Endothelial cell of umbilical vein (primary cell): ENCODE data around the gene GRM2. TPM values are rescaled to one million over a fixed set of nuclear protein-coding genes. Genes with fewer than 3 reads are reported as not detected.

ENCODE experiments used
- BruUV-seq: library from RNA; stranded (reverse); fragments of 400-500 nt; replicated peaks from 2 replicates; lab custom pipeline; 2021; lab: Mats Ljungman, UMichigan
- CTCF ChIA-PET: fragments of 300-600, 350-600 bp; sonication (Branson Sonifier 250); formaldehyde crosslinking; loops from one replicate; lab custom pipeline; 2021; ENCODE audit warnings: antibody characterized with exemption, inconsistent platforms; lab: Charles Lee
- POLR2A ChIA-PET: fragments of 300-600, 350-600 bp; sonication (Branson Sonifier 250); formaldehyde crosslinking; loops from one replicate; lab custom pipeline; 2021; ENCODE audit warnings: antibody characterized with exemption, inconsistent platforms; lab: Charles Lee
- DNase-seq: peaks from one replicate; pipeline ENCODE4 v3.0.0-alpha.2; 2011; ENCODE audit warnings: low read depth, low spot score
- FAIRE-seq: peaks from 2 replicates; lab custom pipeline; 2011; peaks lifted over from hg19 to GRCh38; lab: Jason Lieb, UNC
- H2AFZ ChIP-seq: 2 replicates; pipeline ENCODE4 v1.6.0; 2012; ENCODE audit warnings: low read depth, low read length, control low read depth, inconsistent platforms
- H3K27ac ChIP-seq: 2 replicates; pipeline ENCODE4 v1.5.1; 2011; ENCODE audit warnings: low read depth, mild to moderate bottlenecking, control low read depth, low read length, moderate library complexity; ENCODE audit not compliant: insufficient read depth
- H3K27me3 ChIP-seq, 2 experiments: 2 replicates each; pipeline versions ENCODE4 v1.6.0 to v1.6.1; 2011; ENCODE audit warnings: low read length in 2 of 2, mixed read lengths in 1 of 2; ENCODE audit not compliant: control insufficient read depth in 2 of 2, insufficient read depth in 2 of 2
- H3K36me3 ChIP-seq, 2 experiments: 2 replicates in 1 of 2; 3 replicates in 1 of 2; pipeline ENCODE4 v1.5.1; 2011; ENCODE audit warnings: low read length in 2 of 2, mild to moderate bottlenecking in 1 of 2, moderate library complexity in 1 of 2; ENCODE audit not compliant: control insufficient read depth in 2 of 2, insufficient read depth in 2 of 2; ENCODE audit errors: extremely low read depth in 1 of 2
- H3K4me1 ChIP-seq: 3 replicates; pipeline ENCODE4 v1.5.1; 2011; ENCODE audit warnings: mild to moderate bottlenecking, low read length; ENCODE audit not compliant: control insufficient read depth, insufficient read depth; ENCODE audit errors: extremely low read depth
- H3K4me2 ChIP-seq: 2 replicates; pipeline ENCODE4 v1.6.1; 2011; ENCODE audit warnings: low read length, control low read depth, mixed read lengths; ENCODE audit not compliant: insufficient read depth
- H3K4me3 ChIP-seq, 3 experiments: fragments of 200-600 bp in 1 of 3; sonication (generic), shearing (Covaris generic) in 1 of 3; replicated peaks in 1 of 3; 2 replicates each; pipeline ENCODE4 v1.5.1; 2011 to 2016; ENCODE audit warnings: control low read depth in 3 of 3, low read length in 3 of 3, mild to moderate bottlenecking in 2 of 3, inconsistent platforms in 1 of 3, low read depth in 1 of 3, moderate library complexity in 1 of 3; ENCODE audit not compliant: insufficient read depth in 1 of 3
- H3K79me2 ChIP-seq: 2 replicates; pipeline ENCODE4 v1.6.0; 2012; ENCODE audit warnings: low read length, inconsistent platforms; ENCODE audit not compliant: control insufficient read depth, insufficient read depth
- H3K9ac ChIP-seq: replicated peaks from 2 replicates; pipeline ENCODE3; 2011; ENCODE audit warnings: low read length, control low read depth; ENCODE audit not compliant: insufficient read depth; ENCODE audit errors: extremely low read depth
- H3K9me1 ChIP-seq: replicated peaks from 3 replicates; pipeline ENCODE4 v1.6.0; 2011; ENCODE audit warnings: mild to moderate bottlenecking, low read length; ENCODE audit not compliant: control insufficient read depth, insufficient read depth; ENCODE audit errors: extremely low read depth
- H3K9me3 ChIP-seq: replicated peaks from 2 replicates; pipeline ENCODE4 v1.5.1; 2012; ENCODE audit warnings: low read length, inconsistent platforms; ENCODE audit not compliant: control insufficient read depth, insufficient read depth
- H4K20me1 ChIP-seq: replicated peaks from 2 replicates; pipeline ENCODE3; 2011; ENCODE audit warnings: mild to moderate bottlenecking, low read length; ENCODE audit not compliant: control insufficient read depth, insufficient read depth; ENCODE audit errors: extremely low read depth
- CTCF ChIP-seq, 2 donors: IDR thresholded peaks; 1 replicate in 1 of 2; 2 replicates in 1 of 2; pipeline ENCODE4 v1.5.1; 2011; ENCODE audit warnings: low read length in 2 of 2, mild to moderate bottlenecking in 2 of 2, moderate library complexity in 2 of 2, control low read depth in 1 of 2, inconsistent platforms in 1 of 2, low read depth in 1 of 2; ENCODE audit not compliant: insufficient read depth in 1 of 2; ENCODE audit errors: extremely low read depth in 1 of 2
- EZH2 ChIP-seq: IDR thresholded peaks from 2 replicates; pipeline ENCODE4 v1.6.1; 2012; ENCODE audit warnings: borderline replicate concordance, low read depth, mild to moderate bottlenecking, moderate library complexity, low read length, inconsistent platforms; ENCODE audit not compliant: severe bottlenecking
- FOS ChIP-seq: IDR thresholded peaks from 2 replicates; pipeline ENCODE4 v1.6.1; 2011; ENCODE audit warnings: mild to moderate bottlenecking, low read length, moderate library complexity, borderline replicate concordance; ENCODE audit not compliant: insufficient read depth
- GATA2 ChIP-seq: IDR thresholded peaks from 2 replicates; pipeline ENCODE4 v1.7.0; 2011; ENCODE audit warnings: low read depth, mild to moderate bottlenecking, moderate library complexity, mixed read lengths, low read length; ENCODE audit not compliant: insufficient read length, insufficient read depth
- JUN ChIP-seq: IDR thresholded peaks from 2 replicates; pipeline ENCODE4 v1.6.1; 2011; ENCODE audit warnings: borderline replicate concordance, low read depth; ENCODE audit not compliant: insufficient read length, insufficient read depth
- MAX ChIP-seq: IDR thresholded peaks from 2 replicates; pipeline ENCODE4 v1.6.1; 2011; ENCODE audit not compliant: insufficient read depth, insufficient read length
- MYC ChIP-seq: IDR thresholded peaks from one replicate; pipeline ENCODE4 v1.6.1; 2011; ENCODE audit warnings: mild to moderate bottlenecking, low read depth, low read length
- POLR2A ChIP-seq: IDR thresholded peaks from 2 replicates; pipeline ENCODE4 v1.6.1; 2012; ENCODE audit warnings: low read depth, mild to moderate bottlenecking, control low read depth, low read length
- POLR2AphosphoS5 ChIP-seq: IDR thresholded peaks from 2 replicates; pipeline ENCODE4 v1.6.1; 2012; ENCODE audit warnings: low read depth, mild to moderate bottlenecking, control low read depth, low read length, moderate library complexity; ENCODE audit not compliant: insufficient read depth
- dilution Hi-C: fragments of 300-500 bp; cut with MboI; formaldehyde crosslinking; loops from one replicate; pipeline ENCODE4 v1.15.0; 2019; ENCODE audit warnings: low sequenced_read_pairs; ENCODE audit not compliant: extremely low pct_ligation_motif_present
- intact Hi-C: fragments of 100-400 bp; cut with micrococcal nuclease; formaldehyde crosslinking; loops from one replicate; pipeline ENCODE4 v1.10.0; 2022
- polyA plus RNA-seq, 4 experiments: library from polyadenylated mRNA; depleted of rRNA in 3 of 4; stranded (reverse) in 3 of 4; unstranded in 1 of 4; fragments of >200 nt; gene quantifications; 2 replicates each; pipeline versions ENCODE4 v1.2.1 to v1.2.3, GENCODE V29; 2011 to 2012; ENCODE audit warnings: missing spikeins in 1 of 4
- total RNA-seq: library from RNA; stranded (reverse); gene quantifications from 2 replicates; pipeline ENCODE4 v1.2.3, GENCODE V29; 2021

Gene GRM2
- total and polyA plus RNA-seq, 2 donors (not counting 3 experiments of a cell fraction or from before 2014, with no cell fraction given) = 0.10 to 0.51 TPM

- Histone ChIP-seq H3K79me2 (no peaks in the 10 kb centered on the region), H3K9me3 (no peaks in the 10 kb centered on the region), H3K9ac (no peak overlapping the region), H4K20me1 (no peaks in the 10 kb centered on the region), H3K4me3 (no peak overlapping the region), H3K27me3 (peaks cover 2 to 10% of the 10 kb centered on the region in 2 experiments), H3K4me1 (peaks cover 3% of the 10 kb centered on the region), H3K27ac (no peak overlapping the region), H3K4me2 (no peak overlapping the region), H2AFZ (no peak overlapping the region), H3K9me1 (no peaks in the 10 kb centered on the region), H3K36me3 (peaks cover 0 to 3% of the 10 kb centered on the region in 2 experiments)
- dilution Hi-C loops (no loop called here), intact Hi-C loops (no loop called here)
- FAIRE-seq = no peak
- DNase-seq = no peak
- TF ChIP-seq GATA2 (no peak), POLR2A (no peak), JUN (no peak), FOS (no peak), MYC (no peak), POLR2AphosphoS5 (no peak), MAX (no peak), CTCF (IDR thresholded peaks at IDR 0.05; ENCODE audit: extremely low read depth in 1 of 2, insufficient read depth in 1 of 2, low read depth in 1 of 2, low read length in 2 of 2) (no peak), EZH2 (no peak)
- no TSS peak for BruUV-seq
- ChIA-PET POLR2A (no interaction called here), CTCF (interaction anchor here (1.2 to 1.6 kb wide), 3 partner anchors 24 to 36 kb away, joined by 4 to 7 read pairs (median 4); no protein-coding TSS in a partner anchor)
Observed at GRCh38 chr3:51706021-51706485, 815 bp upstream of the GRM2 start.
